ENCODE measurements around the gene MC5R. TPM values are rescaled to one million over a fixed set of nuclear protein-coding genes. Genes with fewer than 3 reads are reported as not detected.

MC5R gene
- total and polyA plus RNA-seq, 3 donors from 2014 or later, result 0.31 to 0.74 TPM; not detected in 1

Other genes with a start within 250 kb of the MC5R start
- 10 to 100 TPM; 24.5 to 28.7 TPM for gene FAM210A, start 97.6 kb upstream of the MC5R start, total RNA-seq
- gene FAM210A, start 97.6 kb upstream of the MC5R start, polyA plus RNA-seq (ENCODE audit: insufficient read depth, low read depth, low replicate concordance), result 22.6 TPM
- gene RNMT, start 97.5 kb upstream of the MC5R start, total RNA-seq, result 10 to 100 TPM; 30.5 to 31.3 TPM
- 30.9 TPM for gene RNMT, start 97.5 kb upstream of the MC5R start, polyA plus RNA-seq (ENCODE audit: insufficient read depth, low read depth, low replicate concordance)
- gene MC2R, start 91.4 kb downstream of the MC5R start, total RNA-seq, result not detected
- gene MC2R, start 91.4 kb downstream of the MC5R start, polyA plus RNA-seq (ENCODE audit: insufficient read depth, low read depth, low replicate concordance), result 0.24 TPM

Measured in testis (tissue), 3 donors.